Activated CD8-positive, alpha-beta memory T cell treated with anti-CD3 and anti-CD28 coated beads for 24 hours (primary cell): ENCODE results near the gene PXMP2.
"Not testable (repeated sequence)": the region's sequence is repeated elsewhere in the genome, so short reads cannot be mapped to it uniquely, and the experiment has no call there.

Experiments
- DNase-seq: peaks from one replicate; pipeline ENCODE4 v3.0.0-alpha.2; 2020

Gene PXMP2

GRCh38 chr12:132660996-132661395, 26.4 kb upstream of the PXMP2 start:
- DNase-seq: no peak

- DNase-seq: no peak
Measured at GRCh38 chr12:132661972-132662371, 25.4 kb upstream of the PXMP2 start.

- DNase-seq: no peak
Measured at GRCh38 chr12:132662901-132663755, 24.3 kb upstream of the PXMP2 start.

GRCh38 chr12:132664206-132665148, 22.9 kb upstream of the PXMP2 start:
- DNase-seq: no peak

GRCh38 chr12:132665149-132665491, 22.3 kb upstream of the PXMP2 start:
- DNase-seq: no peak

GRCh38 chr12:132665794-132666193, 21.6 kb upstream of the PXMP2 start:
- no peak for DNase-seq

- DNase-seq: no peak
Measured at GRCh38 chr12:132668191-132669088, 18.9 kb upstream of the PXMP2 start.

GRCh38 chr12:132669166-132669879, 18.1 kb upstream of the PXMP2 start:
- DNase-seq: no peak

GRCh38 chr12:132672116-132672515, 15.3 kb upstream of the PXMP2 start:
- DNase-seq: no peak

GRCh38 chr12:132672678-132673077, 14.7 kb upstream of the PXMP2 start:
- DNase-seq: no peak

GRCh38 chr12:132673288-132674179, 13.9 kb upstream of the PXMP2 start:
- no peak for DNase-seq

GRCh38 chr12:132674561-132674960, 12.8 kb upstream of the PXMP2 start:
- DNase-seq: no peak

GRCh38 chr12:132675757-132676432, 11.5 kb upstream of the PXMP2 start:
- DNase-seq: no peak

GRCh38 chr12:132677492-132677891, 9.9 kb upstream of the PXMP2 start:
- no peak for DNase-seq

GRCh38 chr12:132685400-132685799, 2.0 kb upstream of the PXMP2 start:
- DNase-seq: no peak

GRCh38 chr12:132686825-132687210, 569 bp upstream of the PXMP2 start:
- DNase-seq: no peak

- no peak for DNase-seq
Measured at GRCh38 chr12:132689227-132689626, 1.8 kb downstream of the PXMP2 start.

GRCh38 chr12:132690112-132690511, 2.7 kb downstream of the PXMP2 start:
- DNase-seq: no peak

- DNase-seq: not testable (repeated sequence)
Measured at GRCh38 chr12:132692030-132692429, 4.6 kb downstream of the PXMP2 start.

GRCh38 chr12:132694888-132695287, 7.5 kb downstream of the PXMP2 start:
- DNase-seq: not testable (repeated sequence)
